Measurements from ENCODE around the gene PAX2. TPM values are rescaled to one million over a fixed set of nuclear protein-coding genes. Genes with fewer than 3 reads are reported as not detected.

PAX2 gene
- total RNA-seq, 1 experiment from 2014 or later, result not detected

GRCh38 chr10:100750291-100751210 is 5.2 kb downstream of the PAX2 start:
- Histone ChIP-seq H3K56ac (ENCODE audit: insufficient read length, low read depth, low read length) (no peak overlapping the region), H3K4me1 (ENCODE audit: insufficient read depth, low read length) (no peaks in the 10 kb centered on the region), H2BK5ac (ENCODE audit: insufficient read length, low read length) (no peak overlapping the region), H4K8ac (replicated peaks; ENCODE audit: insufficient read length, low read depth, low read length) (no peak overlapping the region), H3K23ac (ENCODE audit: insufficient read length, low read depth, low read length) (no peak overlapping the region), H3K27ac (ENCODE audit: insufficient read length, low read depth, low read length) (no peak overlapping the region), H3T11ph (ENCODE audit: low read length) (no peak overlapping the region), H3K27me3 (ENCODE audit: insufficient read depth, low read length) (peaks cover 89% of the 10 kb centered on the region), H2BK12ac (ENCODE audit: insufficient read length, low read depth, low read length) (no peak overlapping the region), H3K14ac (ENCODE audit: insufficient read depth, low read length) (no peak overlapping the region), H2BK20ac (ENCODE audit: low read depth, low read length, poor library complexity, severe bottlenecking) (no peak overlapping the region), H3K4me2 (ENCODE audit: insufficient read depth, insufficient read length, low read length) (no peak overlapping the region), H3K79me2 (ENCODE audit: insufficient read depth, low read length) (no peaks in the 10 kb centered on the region), H3K9me3 (ENCODE audit: control insufficient read depth, low read depth, low read length) (no peaks in the 10 kb centered on the region), H2BK15ac (ENCODE audit: low read depth, low read length) (no peak overlapping the region), H3K79me1 (ENCODE audit: insufficient read depth, low read depth, low read length, poor library complexity, severe bottlenecking) (no peaks in the 10 kb centered on the region), H2AFZ (ENCODE audit: low read length) (no peak overlapping the region), H4K91ac (ENCODE audit: insufficient read length, low read depth, low read length) (no peak overlapping the region), H2BK120ac (ENCODE audit: low read depth, low read length, poor library complexity, severe bottlenecking) (no peak overlapping the region), H3K9ac (ENCODE audit: extremely low read depth, insufficient read length, low read length) (no peak overlapping the region), H4K5ac (ENCODE audit: insufficient read length, low read depth, low read length) (no peak overlapping the region), H3K4ac (ENCODE audit: low read depth, low read length) (no peak overlapping the region), H2AK5ac (ENCODE audit: insufficient read length, low read length) (no peak overlapping the region), H3K23me2 (ENCODE audit: insufficient read length, low read depth, low read length, poor library complexity, severe bottlenecking) (peaks cover 3% of the 10 kb centered on the region), H4K20me1 (ENCODE audit: control insufficient read depth, insufficient read depth, insufficient read length) (peaks cover 7% of the 10 kb centered on the region), H3K18ac (ENCODE audit: insufficient read length, low read depth, low read length) (no peak overlapping the region)
- 0 out of 7 replicates have a peak, but pooled peaks cover 0 to 1% (median 0%) of the 10 kb centered on the region in 3 experiments for H3K36me3 Mint-ChIP-seq (ENCODE audit: insufficient read depth in 1 of 3, low read depth in 3 of 3)
- peaks cover 12 to 26% of the 10 kb centered on the region in 2 experiments for H3K4me1 Mint-ChIP-seq
- WGBS (ENCODE audit: extremely low coverage, insufficient read length, low lambda C conversion rate), result no CpG with 5 or more reads among the region's 37 CpGs
- peaks cover 3 to 6% of the 10 kb centered on the region in 2 experiments; a peak in 2 of 5 replicates for H3K9me3 Mint-ChIP-seq
- TF ChIP-seq, protein P1, sequence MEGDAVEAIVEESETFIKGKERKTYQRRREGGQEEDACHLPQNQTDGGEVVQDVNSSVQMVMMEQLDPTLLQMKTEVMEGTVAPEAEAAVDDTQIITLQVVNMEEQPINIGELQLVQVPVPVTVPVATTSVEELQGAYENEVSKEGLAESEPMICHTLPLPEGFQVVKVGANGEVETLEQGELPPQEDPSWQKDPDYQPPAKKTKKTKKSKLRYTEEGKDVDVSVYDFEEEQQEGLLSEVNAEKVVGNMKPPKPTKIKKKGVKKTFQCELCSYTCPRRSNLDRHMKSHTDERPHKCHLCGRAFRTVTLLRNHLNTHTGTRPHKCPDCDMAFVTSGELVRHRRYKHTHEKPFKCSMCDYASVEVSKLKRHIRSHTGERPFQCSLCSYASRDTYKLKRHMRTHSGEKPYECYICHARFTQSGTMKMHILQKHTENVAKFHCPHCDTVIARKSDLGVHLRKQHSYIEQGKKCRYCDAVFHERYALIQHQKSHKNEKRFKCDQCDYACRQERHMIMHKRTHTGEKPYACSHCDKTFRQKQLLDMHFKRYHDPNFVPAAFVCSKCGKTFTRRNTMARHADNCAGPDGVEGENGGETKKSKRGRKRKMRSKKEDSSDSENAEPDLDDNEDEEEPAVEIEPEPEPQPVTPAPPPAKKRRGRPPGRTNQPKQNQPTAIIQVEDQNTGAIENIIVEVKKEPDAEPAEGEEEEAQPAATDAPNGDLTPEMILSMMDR (conservative IDR thresholded peaks at IDR 0.05), result no peak
- H3K27me3 Mint-ChIP-seq (ENCODE audit: low read depth), result peaks cover 100% of the 10 kb centered on the region
- no peak for DNase-seq
- no peak overlapping the region for H3K4me3 Mint-ChIP-seq
- H3K27ac Mint-ChIP-seq, result no peak overlapping the region
